ENCODE data around the gene PHACTR1. TPM values are rescaled to one million over a fixed set of nuclear protein-coding genes. Genes with fewer than 3 reads are reported as not detected.

Gene PHACTR1
- total RNA-seq, 4 donors from 2014 or later = 1.2 to 3.2 (median 1.6) TPM; not detected in 1

- peak overlapping the region in 1 of 4 donors; percentile 17 for H3K4me3 ChIP-seq
- TF ChIP-seq POLR2AphosphoS5 (IDR thresholded peaks at IDR 0.05) = peak in 2 of 3 donors; percentile 60 to 65
- no peak for TF ChIP-seq POLR2A (IDR thresholded peaks at IDR 0.05)
- no peak for TF ChIP-seq CTCF (IDR thresholded peaks at IDR 0.05)
- peak; percentile 35 for TF ChIP-seq EP300 (IDR thresholded peaks at IDR 0.05; ENCODE audit: low read depth)
Observed at GRCh38 chr6:13302751-13303667, 586.4 kb downstream of the PHACTR1 start.

GRCh38 chr6:13303668-13304017, 587.1 kb downstream of the PHACTR1 start:
- H3K9me3 ChIP-seq = no peaks in the 10 kb centered on the region
- intact Hi-C loops (cut with DNase I; ENCODE audit: low total_unique reads) = no loop called here
- H3K36me3 ChIP-seq = peaks cover 0 to 10% (median 0%) of the 10 kb centered on the region in 4 donors
- DNase-seq = peak; percentile 87
- H3K27me3 ChIP-seq = no peaks in the 10 kb centered on the region
- 7 to 29% methylated on average over 6 to 7 of the region's 7 CpGs for WGBS, 2 donors (ENCODE audit: low coverage in 1 of 2)
- in situ Hi-C loops (cut with MboI; ENCODE audit: low pct_ligation_motif_present in 1 of 4, low pct_unique_long_range_greater_than_20kb in 1 of 4, low sequenced_read_pairs in 3 of 4) = no loop called here
- H3K4me1 ChIP-seq = peaks cover 16 to 29% (median 24%) of the 10 kb centered on the region in 4 donors
- H3K4me3 ChIP-seq = peak overlapping the region in 1 of 4 donors; percentile 17
- peak overlapping the region; percentile 71 to 84 (median 80) for H3K27ac ChIP-seq
- TF ChIP-seq POLR2AphosphoS5 (IDR thresholded peaks at IDR 0.05) (no peak), POLR2A (IDR thresholded peaks at IDR 0.05) (no peak), EP300 (IDR thresholded peaks at IDR 0.05; ENCODE audit: low read depth) (no peak), CTCF (IDR thresholded peaks at IDR 0.05) (no peak)

More at GRCh38 chr6:13302751-13303667, 586.4 kb downstream of the PHACTR1 start:
- Histone ChIP-seq H3K27ac (peak overlapping the region; percentile 71 to 84 (median 80)), H3K9me3 (no peaks in the 10 kb centered on the region), H3K4me1 (peaks cover 16 to 29% (median 24%) of the 10 kb centered on the region in 4 donors), H3K36me3 (peaks cover 0 to 8% (median 0%) of the 10 kb centered on the region in 4 donors), H3K27me3 (no peaks in the 10 kb centered on the region)
- in situ Hi-C loops (cut with MboI; ENCODE audit: low pct_ligation_motif_present in 1 of 4, low pct_unique_long_range_greater_than_20kb in 1 of 4, low sequenced_read_pairs in 3 of 4) = no loop called here
- intact Hi-C loops (cut with DNase I; ENCODE audit: low total_unique reads) = no loop called here
- peak; percentile 82 for DNase-seq
- WGBS, 2 donors (ENCODE audit: low coverage in 1 of 2) = 37 to 41% methylated on average over 16 to 17 of the region's 17 CpGs

DNA sequence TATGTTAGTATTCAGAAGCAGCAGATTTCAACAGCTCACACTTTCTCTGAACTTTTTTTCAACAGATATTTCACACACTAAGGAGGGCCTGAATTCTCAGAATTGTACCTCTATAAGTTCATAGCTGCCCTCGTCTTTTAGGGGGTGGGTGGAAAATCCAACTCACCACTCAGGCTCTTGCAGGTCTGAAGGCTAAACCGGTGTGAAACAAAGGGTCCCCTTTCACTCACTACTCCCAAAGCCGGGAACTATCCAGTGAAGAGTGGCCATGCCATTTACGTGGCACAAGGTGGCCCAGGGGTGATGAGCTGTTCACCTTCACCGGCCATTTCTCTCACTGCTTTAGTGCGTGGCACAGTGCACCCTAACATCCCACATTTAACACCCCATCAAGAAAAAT, 587.5 kb downstream of the PHACTR1 start:
- in situ Hi-C loops (cut with MboI; ENCODE audit: low pct_ligation_motif_present in 1 of 4, low pct_unique_long_range_greater_than_20kb in 1 of 4, low sequenced_read_pairs in 3 of 4) = no loop called here
- TF ChIP-seq POLR2AphosphoS5 (IDR thresholded peaks at IDR 0.05) (no peak), POLR2A (IDR thresholded peaks at IDR 0.05) (no peak)
- 73 to 89% methylated on average over 3 to 6 of the region's 6 CpGs for WGBS, 2 donors (ENCODE audit: low coverage in 1 of 2)
- H3K27me3 ChIP-seq = no peaks in the 10 kb centered on the region
- no peak overlapping the region for H3K4me3 ChIP-seq
- no peaks in the 10 kb centered on the region for H3K9me3 ChIP-seq
- H3K36me3 ChIP-seq = peaks cover 0 to 13% (median 0%) of the 10 kb centered on the region in 4 donors
- intact Hi-C loops (cut with DNase I; ENCODE audit: low total_unique reads) = no loop called here
- DNase-seq = no peak
- peak overlapping the region; percentile 71 to 84 (median 80) for H3K27ac ChIP-seq
- H3K4me1 ChIP-seq = peaks cover 16 to 29% (median 24%) of the 10 kb centered on the region in 4 donors

GRCh38 chr6:13304580-13305260, 588.2 kb downstream of the PHACTR1 start:
- DNase-seq = no peak
- Histone ChIP-seq H3K4me1 (peaks cover 16 to 29% (median 24%) of the 10 kb centered on the region in 4 donors), H3K36me3 (peaks cover 0 to 13% (median 3%) of the 10 kb centered on the region in 4 donors), H3K27me3 (no peaks in the 10 kb centered on the region), H3K27ac (peak overlapping the region; percentile 71 to 84 (median 80)), H3K9me3 (no peaks in the 10 kb centered on the region), H3K4me3 (no peak overlapping the region)
- TF ChIP-seq POLR2A (IDR thresholded peaks at IDR 0.05) = no peak
- TF ChIP-seq CTCF (IDR thresholded peaks at IDR 0.05) = no peak
- TF ChIP-seq POLR2AphosphoS5 (IDR thresholded peaks at IDR 0.05) = no peak
- no peak for TF ChIP-seq EP300 (IDR thresholded peaks at IDR 0.05; ENCODE audit: low read depth)
- intact Hi-C loops (cut with DNase I; ENCODE audit: low total_unique reads) (no loop called here), in situ Hi-C loops (cut with MboI; ENCODE audit: low pct_ligation_motif_present in 1 of 4, low pct_unique_long_range_greater_than_20kb in 1 of 4, low sequenced_read_pairs in 3 of 4) (no loop called here)
- 82 to 88% methylated on average over 6 to 11 of the region's 11 CpGs for WGBS, 2 donors (ENCODE audit: low coverage in 1 of 2)
